ENCODE measurements around the gene PGLYRP1. TPM values are rescaled to one million over a fixed set of nuclear protein-coding genes. Genes with fewer than 3 reads are reported as not detected.

PGLYRP1 gene
- total and polyA plus RNA-seq, 2 experiments from 2014 or later: not detected

DNA sequence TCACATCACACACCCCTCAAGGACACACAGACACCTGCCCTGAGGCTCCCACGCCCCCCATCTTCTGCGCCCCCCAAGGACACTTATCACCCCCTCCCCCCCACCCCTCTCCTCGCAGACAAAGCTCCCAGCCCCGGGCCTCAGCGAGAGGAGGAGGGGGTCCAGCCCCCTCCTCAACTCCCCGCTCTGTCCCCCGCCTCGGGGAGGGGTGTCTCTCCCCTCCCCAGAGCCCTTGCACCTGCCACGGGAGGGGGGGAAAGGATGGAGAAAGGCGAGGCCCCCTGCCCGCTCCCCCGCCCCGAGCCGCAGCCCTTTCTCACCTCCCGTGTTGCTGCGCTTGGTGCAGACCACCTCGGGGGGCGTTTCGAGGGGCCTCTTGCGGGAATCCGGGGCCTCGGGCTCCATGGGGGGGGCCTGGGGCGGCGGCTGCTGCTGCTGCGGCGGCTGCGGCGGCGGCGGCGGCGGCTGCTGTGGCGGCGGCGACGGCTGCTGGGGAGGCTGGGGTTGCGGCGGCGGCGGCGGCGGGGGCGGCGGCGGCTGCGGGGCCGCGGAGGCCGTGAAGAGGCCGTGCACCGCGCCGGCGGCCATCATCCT, 49.8 kb downstream of the PGLYRP1 start:
- no peak overlapping the region for H3K4me3 ChIP-seq
- H3K4me2 ChIP-seq (ENCODE audit: unreplicated experiment): no peak overlapping the region
- in situ Hi-C loops (cut with MboI): no loop called here

DNA sequence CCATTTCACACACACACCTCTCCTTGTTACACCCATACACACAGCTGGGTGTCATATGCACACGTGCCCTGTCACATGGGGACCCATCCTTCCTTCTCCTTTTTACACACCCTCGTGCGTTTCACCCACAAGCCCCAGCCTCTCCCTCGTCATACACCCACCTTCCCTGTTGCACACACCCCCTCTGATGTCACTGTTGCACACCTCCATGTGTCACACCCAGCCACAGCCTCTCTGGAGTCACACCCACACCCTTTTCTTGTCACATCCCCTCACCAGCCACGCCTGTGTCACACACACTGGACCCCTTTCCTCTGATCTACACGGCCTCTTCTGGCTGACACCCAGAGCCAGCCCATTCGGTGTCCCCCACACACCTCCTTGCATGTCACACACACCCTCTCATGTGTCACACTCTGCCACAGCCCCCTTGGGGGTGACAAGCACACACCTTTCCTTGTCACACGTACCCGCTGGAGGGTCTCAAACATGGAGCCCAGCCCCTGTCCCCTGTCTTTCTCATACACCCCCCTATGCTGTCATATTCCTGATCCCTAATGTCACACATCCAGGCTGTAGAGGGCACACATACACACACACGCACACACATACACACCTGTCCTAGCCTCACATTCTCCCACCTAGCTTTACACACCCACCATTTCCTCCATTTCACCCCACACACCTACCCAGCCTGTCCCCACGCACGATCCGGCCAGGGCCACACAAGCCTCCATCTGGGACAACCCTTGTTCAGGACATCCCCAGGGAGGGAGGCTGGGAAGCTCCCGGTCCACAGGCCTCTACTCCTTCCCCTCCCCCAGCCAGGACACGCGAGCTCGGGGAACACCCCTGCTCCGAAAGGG, 50.5 kb downstream of the PGLYRP1 start:
- no peaks in the 10 kb centered on the region for H3K36me3 ChIP-seq (ENCODE audit: low read depth)
- no peaks in the 10 kb centered on the region for H3K9me3 ChIP-seq (ENCODE audit: low read depth)
- 21% methylated on average over 17 to 18 of the region's 18 CpGs for WGBS, 2 experiments (ENCODE audit: low coverage in 1 of 2, low lambda C conversion rate in 2 of 2, missing lambda C conversion rate in 2 of 2)
- TF ChIP-seq EZH2 (IDR thresholded peaks at IDR 0.05; ENCODE audit: insufficient read depth, poor library complexity, severe bottlenecking) (no peak), EZH2phosphoT487 (IDR thresholded peaks at IDR 0.05; ENCODE audit: insufficient read depth, low read depth) (no peak)
- peaks cover 51% of the 10 kb centered on the region for H3K27me3 ChIP-seq (replicated peaks; ENCODE audit: insufficient read depth)
- H3K4me3 ChIP-seq: no peak overlapping the region
- H3K79me2 ChIP-seq (ENCODE audit: insufficient read depth): no peaks in the 10 kb centered on the region
- no peak overlapping the region for H2AFZ ChIP-seq
- H3K9me2 ChIP-seq (ENCODE audit: insufficient read depth): no peaks in the 10 kb centered on the region
- H4K20me1 ChIP-seq (ENCODE audit: insufficient read depth): no peaks in the 10 kb centered on the region
- H3K9ac ChIP-seq: no peak overlapping the region
- no peak overlapping the region for H3K4me2 ChIP-seq (ENCODE audit: unreplicated experiment)
- H3K27ac ChIP-seq: no peak overlapping the region
- in situ Hi-C loops (cut with MboI): no loop called here
- no peak for DNase-seq
- H3K4me1 ChIP-seq (ENCODE audit: insufficient read depth): no peaks in the 10 kb centered on the region
- no peaks in the 10 kb centered on the region for H3F3A ChIP-seq (ENCODE audit: insufficient read depth)

More for the DNA sequence above, 49.8 kb downstream of the PGLYRP1 start:
- no peaks in the 10 kb centered on the region for H3F3A ChIP-seq (ENCODE audit: insufficient read depth)
- 2 to 3% methylated on average over 5 to 54 of the region's 54 CpGs for WGBS, 2 experiments (ENCODE audit: low coverage in 1 of 2, low lambda C conversion rate in 2 of 2, missing lambda C conversion rate in 2 of 2)
- no peaks in the 10 kb centered on the region for H3K9me3 ChIP-seq (ENCODE audit: low read depth)
- no peaks in the 10 kb centered on the region for H3K36me3 ChIP-seq (ENCODE audit: low read depth)
- H3K4me1 ChIP-seq (ENCODE audit: insufficient read depth): no peaks in the 10 kb centered on the region
- no peaks in the 10 kb centered on the region for H4K20me1 ChIP-seq (ENCODE audit: insufficient read depth)
- no peak overlapping the region for H3K27ac ChIP-seq
- H3K9me2 ChIP-seq (ENCODE audit: insufficient read depth): no peaks in the 10 kb centered on the region
- no peak overlapping the region for H3K9ac ChIP-seq
- no peaks in the 10 kb centered on the region for H3K79me2 ChIP-seq (ENCODE audit: insufficient read depth)
- peaks cover 46% of the 10 kb centered on the region for H3K27me3 ChIP-seq (replicated peaks; ENCODE audit: insufficient read depth)
- TF ChIP-seq EZH2phosphoT487 (IDR thresholded peaks at IDR 0.05; ENCODE audit: insufficient read depth, low read depth) (no peak), EZH2 (IDR thresholded peaks at IDR 0.05; ENCODE audit: insufficient read depth, poor library complexity, severe bottlenecking) (no peak)
- H2AFZ ChIP-seq: no peak overlapping the region
- DNase-seq: no peak

DNA sequence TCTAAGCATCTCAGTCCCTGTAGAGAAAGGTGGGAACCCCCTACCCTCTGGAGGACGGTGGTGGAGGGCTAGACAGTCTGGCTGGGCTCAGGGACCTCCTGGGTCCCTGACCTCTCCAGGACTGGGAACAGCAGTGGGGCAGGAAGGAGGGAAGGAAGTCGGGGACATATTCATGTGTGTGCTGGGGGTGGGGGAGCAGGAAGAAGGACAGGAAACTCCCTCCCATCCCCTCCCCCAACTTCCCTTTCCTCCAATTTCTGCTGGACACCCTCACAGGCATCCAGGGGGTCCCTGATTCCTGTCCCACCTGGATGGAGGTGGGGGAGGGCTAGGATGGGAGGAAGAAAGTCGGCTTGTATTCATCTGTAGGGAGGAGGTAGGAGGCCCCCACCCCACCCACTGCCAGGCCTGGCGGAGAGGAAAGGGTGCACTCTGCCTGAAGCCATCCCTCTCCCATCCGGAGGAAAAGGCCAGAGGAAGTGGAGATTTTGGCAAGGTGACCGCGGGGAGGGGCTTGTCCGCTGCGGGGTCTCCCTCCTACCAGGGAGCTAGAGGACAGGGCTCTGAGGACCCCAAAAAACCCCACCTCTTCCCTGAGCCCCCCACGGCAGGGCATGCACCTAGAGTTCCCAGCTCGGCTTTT, 51.5 kb downstream of the PGLYRP1 start:
- no peaks in the 10 kb centered on the region for H3K9me3 ChIP-seq (ENCODE audit: low read depth)
- no peaks in the 10 kb centered on the region for H3K4me1 ChIP-seq (ENCODE audit: insufficient read depth)
- no peak overlapping the region for H2AFZ ChIP-seq
- H3K27me3 ChIP-seq (replicated peaks; ENCODE audit: insufficient read depth): peaks cover 57% of the 10 kb centered on the region
- in situ Hi-C loops (cut with MboI): no loop called here
- H4K20me1 ChIP-seq (ENCODE audit: insufficient read depth): no peaks in the 10 kb centered on the region
- TF ChIP-seq EZH2phosphoT487 (IDR thresholded peaks at IDR 0.05; ENCODE audit: insufficient read depth, low read depth) (no peak), EZH2 (IDR thresholded peaks at IDR 0.05; ENCODE audit: insufficient read depth, poor library complexity, severe bottlenecking) (no peak)
- H3K36me3 ChIP-seq (ENCODE audit: low read depth): no peaks in the 10 kb centered on the region
- H3K4me3 ChIP-seq: no peak overlapping the region
- H3K79me2 ChIP-seq (ENCODE audit: insufficient read depth): no peaks in the 10 kb centered on the region
- no peaks in the 10 kb centered on the region for H3F3A ChIP-seq (ENCODE audit: insufficient read depth)
- WGBS, 2 experiments (ENCODE audit: low coverage in 1 of 2, low lambda C conversion rate in 2 of 2, missing lambda C conversion rate in 2 of 2): 1 to 3% methylated on average over 10 to 11 of the region's 11 CpGs
- no peak overlapping the region for H3K27ac ChIP-seq
- H3K9ac ChIP-seq: no peak overlapping the region
- no peak for DNase-seq
- no peak overlapping the region for H3K4me2 ChIP-seq (ENCODE audit: unreplicated experiment)
- H3K9me2 ChIP-seq (ENCODE audit: insufficient read depth): no peaks in the 10 kb centered on the region

DNA sequence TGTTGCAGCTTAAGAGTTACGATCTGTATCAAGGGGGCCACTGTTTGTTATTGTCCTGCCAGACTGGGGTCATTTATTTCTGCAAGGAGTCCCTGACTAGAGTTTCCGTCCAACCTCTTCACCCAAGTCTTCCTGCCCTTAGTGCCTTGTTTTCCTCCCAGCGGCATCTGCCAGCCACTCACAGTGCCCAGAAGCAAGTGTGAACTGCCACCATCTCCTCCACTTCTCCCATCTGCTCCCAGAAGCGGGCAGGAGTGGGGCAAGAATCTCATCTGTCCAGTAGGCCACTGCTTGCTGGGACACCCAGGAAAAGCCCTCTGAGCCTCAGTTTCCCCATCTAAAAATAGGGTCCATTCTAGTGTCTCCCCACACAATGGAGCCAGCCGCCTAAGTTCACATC, 53.2 kb downstream of the PGLYRP1 start:
- Histone ChIP-seq H4K20me1 (ENCODE audit: insufficient read depth) (no peaks in the 10 kb centered on the region), H3K9me3 (ENCODE audit: low read depth) (no peaks in the 10 kb centered on the region), H3K4me1 (ENCODE audit: insufficient read depth) (no peaks in the 10 kb centered on the region), H3K9ac (no peak overlapping the region), H3K4me3 (no peak overlapping the region), H3K36me3 (ENCODE audit: low read depth) (no peaks in the 10 kb centered on the region), H3K9me2 (ENCODE audit: insufficient read depth) (no peaks in the 10 kb centered on the region), H3K79me2 (ENCODE audit: insufficient read depth) (no peaks in the 10 kb centered on the region), H2AFZ (no peak overlapping the region), H3K27me3 (replicated peaks; ENCODE audit: insufficient read depth) (peaks cover 58% of the 10 kb centered on the region), H3K27ac (no peak overlapping the region), H3F3A (ENCODE audit: insufficient read depth) (no peaks in the 10 kb centered on the region), H3K4me2 (ENCODE audit: unreplicated experiment) (no peak overlapping the region)
- TF ChIP-seq EZH2phosphoT487 (IDR thresholded peaks at IDR 0.05; ENCODE audit: insufficient read depth, low read depth) (no peak), EZH2 (IDR thresholded peaks at IDR 0.05; ENCODE audit: insufficient read depth, poor library complexity, severe bottlenecking) (no peak)
- DNase-seq: no peak
- in situ Hi-C loops (cut with MboI): no loop called here
- WGBS, 2 experiments (ENCODE audit: low coverage in 1 of 2, low lambda C conversion rate in 2 of 2, missing lambda C conversion rate in 2 of 2): 60 to 66% methylated on average over 5 of the region's 5 CpGs

MicroRNA genes within 50 kb of the gene (microRNA counts, 767-probe panel; counts per million panel counts)
- microRNA hsa-miR-769-3p (447 counts per million, percentile 86 among the panel's probes with 10 or more counts), microRNA hsa-miR-769-5p (447 counts per million, percentile 86 among the panel's probes with 10 or more counts)

Small RNA genes lying within 50 kb of the gene (microRNA-seq; reads per million reads assigned to microRNA genes)
- gene MIR769 (ENCODE audit: borderline number of aligned reads): 213 reads per million, percentile 59 among the genes with 10 or more reads in this experiment

Small RNA genes lying within 50 kb of the gene (small RNA-seq; reads per million reads assigned to genes)
- gene MIR769 (ENCODE audit: low read depth, low replicate concordance): 6.0 reads per million, percentile 81 among the genes with 10 or more reads in this experiment

Other genes with a start within 250 kb of the PGLYRP1 start
- gene DMPK, start 240.6 kb downstream of the PGLYRP1 start, total RNA-seq (2014; rRNA removed; shearing (Covaris generic)): 26.6 and 34.4 TPM in 2 replicates
- gene DMPK, start 240.6 kb downstream of the PGLYRP1 start, polyA plus RNA-seq (2016; fragmentation: Nextera tagmentation; extraction: Ambion mirVana): 13.0 and 15.3 TPM in 2 replicates
- gene DMWD, start 230.2 kb downstream of the PGLYRP1 start, total RNA-seq (2014; rRNA removed; shearing (Covaris generic)): 32.2 and 32.6 TPM in 2 replicates
- 11.5 and 14.5 TPM in 2 replicates for gene DMWD, start 230.2 kb downstream of the PGLYRP1 start, polyA plus RNA-seq (2016; fragmentation: Nextera tagmentation; extraction: Ambion mirVana)
- gene RSPH6A, start 207.7 kb downstream of the PGLYRP1 start, total RNA-seq (2014; rRNA removed; shearing (Covaris generic)): not detected in 2 replicates
- gene RSPH6A, start 207.7 kb downstream of the PGLYRP1 start, polyA plus RNA-seq (2016; fragmentation: Nextera tagmentation; extraction: Ambion mirVana): not detected in 2 replicates
- 28.1 and 81.4 TPM in 2 replicates for gene SYMPK, start 159.9 kb downstream of the PGLYRP1 start, total RNA-seq (2014; rRNA removed; shearing (Covaris generic))
- gene SYMPK, start 159.9 kb downstream of the PGLYRP1 start, polyA plus RNA-seq (2016; fragmentation: Nextera tagmentation; extraction: Ambion mirVana): 14.8 and 17.8 TPM in 2 replicates
- gene FOXA3, start 158.7 kb downstream of the PGLYRP1 start, total RNA-seq (2014; rRNA removed; shearing (Covaris generic)): not detected in 2 replicates
- not detected in 2 replicates for gene FOXA3, start 158.7 kb downstream of the PGLYRP1 start, polyA plus RNA-seq (2016; fragmentation: Nextera tagmentation; extraction: Ambion mirVana)
- 39.3 and 53.8 TPM in 2 replicates for gene IRF2BP1, start 136.9 kb downstream of the PGLYRP1 start, total RNA-seq (2014; rRNA removed; shearing (Covaris generic))
- 7.8 and 8.6 TPM in 2 replicates for gene IRF2BP1, start 136.9 kb downstream of the PGLYRP1 start, polyA plus RNA-seq (2016; fragmentation: Nextera tagmentation; extraction: Ambion mirVana)
- gene MYPOP, start 120.4 kb downstream of the PGLYRP1 start, total RNA-seq (2014; rRNA removed; shearing (Covaris generic)): 3.5 and 7.7 TPM in 2 replicates
- gene MYPOP, start 120.4 kb downstream of the PGLYRP1 start, polyA plus RNA-seq (2016; fragmentation: Nextera tagmentation; extraction: Ambion mirVana): 1.2 and 1.6 TPM in 2 replicates
- gene NANOS2, start 108.3 kb downstream of the PGLYRP1 start, total RNA-seq (2014; rRNA removed; shearing (Covaris generic)): not detected in 2 replicates
- gene NANOS2, start 108.3 kb downstream of the PGLYRP1 start, polyA plus RNA-seq (2016; fragmentation: Nextera tagmentation; extraction: Ambion mirVana): not detected in 2 replicates
- not detected in 2 replicates for gene NOVA2, start 49.2 kb downstream of the PGLYRP1 start, total RNA-seq (2014; rRNA removed; shearing (Covaris generic))
- gene NOVA2, start 49.2 kb downstream of the PGLYRP1 start, polyA plus RNA-seq (2016; fragmentation: Nextera tagmentation; extraction: Ambion mirVana): not detected in 2 replicates
- gene CCDC61, start 27.6 kb downstream of the PGLYRP1 start, total RNA-seq (2014; rRNA removed; shearing (Covaris generic)): 6.9 and 9.0 TPM in 2 replicates
- 1.6 and 2.6 TPM in 2 replicates for gene CCDC61, start 27.6 kb downstream of the PGLYRP1 start, polyA plus RNA-seq (2016; fragmentation: Nextera tagmentation; extraction: Ambion mirVana)
- gene IGFL4, start 17.9 kb upstream of the PGLYRP1 start, total RNA-seq (2014; rRNA removed; shearing (Covaris generic)): not detected in 2 replicates
- gene IGFL4, start 17.9 kb upstream of the PGLYRP1 start, polyA plus RNA-seq (2016; fragmentation: Nextera tagmentation; extraction: Ambion mirVana): not detected in 2 replicates
- not detected in 2 replicates for gene IGFL3, start 101.6 kb upstream of the PGLYRP1 start, total RNA-seq (2014; rRNA removed; shearing (Covaris generic))
- not detected in 2 replicates for gene IGFL3, start 101.6 kb upstream of the PGLYRP1 start, polyA plus RNA-seq (2016; fragmentation: Nextera tagmentation; extraction: Ambion mirVana)
- gene IGFL2, start 125.2 kb upstream of the PGLYRP1 start, total RNA-seq (2014; rRNA removed; shearing (Covaris generic)): not detected in 2 replicates
- gene IGFL2, start 125.2 kb upstream of the PGLYRP1 start, polyA plus RNA-seq (2016; fragmentation: Nextera tagmentation; extraction: Ambion mirVana): not detected in 2 replicates
- not detected in 2 replicates for gene IGFL1, start 206.7 kb upstream of the PGLYRP1 start, total RNA-seq (2014; rRNA removed; shearing (Covaris generic))
- not detected in 2 replicates for gene IGFL1, start 206.7 kb upstream of the PGLYRP1 start, polyA plus RNA-seq (2016; fragmentation: Nextera tagmentation; extraction: Ambion mirVana)

All from GM23248 (cell line).